ENCODE results near the gene AOPEP.

DNA sequence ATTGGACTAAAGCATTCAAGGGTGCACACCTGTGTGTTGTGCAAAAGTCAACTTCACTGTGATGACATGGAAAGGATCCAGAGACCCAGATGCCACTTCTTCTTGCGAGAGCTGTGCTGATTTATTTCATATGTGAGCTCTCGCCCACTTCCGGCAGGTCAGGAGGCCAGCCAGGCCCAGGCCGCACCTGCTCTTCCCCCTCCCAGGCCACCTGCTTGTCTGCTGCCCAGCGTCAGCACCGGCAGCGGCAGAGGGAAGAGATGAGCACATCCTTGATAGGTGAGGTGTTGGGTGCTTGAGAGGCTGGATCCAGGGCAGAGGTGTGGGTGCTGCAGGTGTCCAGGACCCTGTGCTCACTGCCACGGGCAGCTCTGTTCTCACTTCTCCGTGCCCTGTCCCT lies 348.1 kb downstream of the AOPEP start:
- no peak for TF ChIP-seq POLR2A (IDR thresholded peaks at IDR 0.05; ENCODE audit: low read depth)
- TF ChIP-seq, protein P1, sequence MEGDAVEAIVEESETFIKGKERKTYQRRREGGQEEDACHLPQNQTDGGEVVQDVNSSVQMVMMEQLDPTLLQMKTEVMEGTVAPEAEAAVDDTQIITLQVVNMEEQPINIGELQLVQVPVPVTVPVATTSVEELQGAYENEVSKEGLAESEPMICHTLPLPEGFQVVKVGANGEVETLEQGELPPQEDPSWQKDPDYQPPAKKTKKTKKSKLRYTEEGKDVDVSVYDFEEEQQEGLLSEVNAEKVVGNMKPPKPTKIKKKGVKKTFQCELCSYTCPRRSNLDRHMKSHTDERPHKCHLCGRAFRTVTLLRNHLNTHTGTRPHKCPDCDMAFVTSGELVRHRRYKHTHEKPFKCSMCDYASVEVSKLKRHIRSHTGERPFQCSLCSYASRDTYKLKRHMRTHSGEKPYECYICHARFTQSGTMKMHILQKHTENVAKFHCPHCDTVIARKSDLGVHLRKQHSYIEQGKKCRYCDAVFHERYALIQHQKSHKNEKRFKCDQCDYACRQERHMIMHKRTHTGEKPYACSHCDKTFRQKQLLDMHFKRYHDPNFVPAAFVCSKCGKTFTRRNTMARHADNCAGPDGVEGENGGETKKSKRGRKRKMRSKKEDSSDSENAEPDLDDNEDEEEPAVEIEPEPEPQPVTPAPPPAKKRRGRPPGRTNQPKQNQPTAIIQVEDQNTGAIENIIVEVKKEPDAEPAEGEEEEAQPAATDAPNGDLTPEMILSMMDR (IDR thresholded peaks at IDR 0.05), result no peak

Measured in esophagus muscularis mucosa (tissue), 3 donors.